Activated T-cell treated with anti-CD3 and anti-CD28 coated beads, Interleukin-2, amount 50 U/mL, for 4 hours (primary cell): ENCODE results near the gene S100A13. TPM values are rescaled to one million over a fixed set of nuclear protein-coding genes. Genes with fewer than 3 reads are reported as not detected.
"Not testable (repeated sequence)": the region's sequence is repeated elsewhere in the genome, so short reads cannot be mapped to it uniquely, and the experiment has no call there.

Experiments
- ATAC-seq, 2 donors: fragments of 200-7000 bp; cut with Tn5 transposase; one replicate each; pipeline ENCODE4 v1.10.0; 2021
- DNase-seq: peaks from one replicate; pipeline ENCODE4 v3.0.0-alpha.2; 2020
- H3K27me3 Mint-ChIP-seq: one replicate; pipeline ENCODE4 v1.8.0; 2021; ENCODE audit warnings: low read depth, mixed read lengths
- H3K36me3 Mint-ChIP-seq: one replicate; pipeline ENCODE4 v1.8.0; 2022; ENCODE audit warnings: mixed read lengths; ENCODE audit not compliant: insufficient read depth
- H3K4me1 Mint-ChIP-seq: one replicate; pipeline ENCODE4 v1.8.0; 2021; ENCODE audit warnings: low read depth, mixed read lengths
- H3K4me3 Mint-ChIP-seq: one replicate; pipeline ENCODE4 v1.8.0; 2021; ENCODE audit warnings: mild to moderate bottlenecking, moderate library complexity, mixed read lengths
- H3K9me3 Mint-ChIP-seq: one replicate; pipeline ENCODE4 v1.8.0; 2021; ENCODE audit warnings: mixed read lengths
- total RNA-seq, 3 donors: library from RNA; stranded (reverse); gene quantifications; one replicate each; pipeline ENCODE4 v1.2.1, GENCODE V29; 2021

The S100A13 gene
- total RNA-seq, 3 donors from 2014 or later, result 2.0 to 4.9 (median 3.3) TPM

DNA sequence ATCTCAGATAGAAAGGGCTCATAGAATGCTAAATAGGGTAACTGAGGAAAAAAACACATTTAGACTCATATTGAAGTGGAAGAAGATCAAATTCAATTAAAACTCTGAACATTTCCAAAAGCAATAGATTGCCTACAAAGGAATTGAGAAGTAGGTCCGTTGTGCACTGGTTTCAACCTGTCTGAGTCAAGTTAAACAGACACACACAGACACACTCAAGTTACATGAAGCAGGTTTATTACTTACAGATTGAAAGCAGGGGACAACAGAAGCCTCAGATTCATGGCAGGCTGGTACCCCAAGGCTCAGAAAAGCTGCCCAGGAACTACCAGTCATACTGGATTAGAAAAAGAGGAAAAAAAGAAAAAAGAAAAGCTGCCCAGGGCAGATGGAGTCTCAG is 41.0 kb downstream of the S100A13 start:
- no peak overlapping the region for H3K4me3 Mint-ChIP-seq
- no peaks in the 10 kb centered on the region for H3K36me3 Mint-ChIP-seq
- no peaks in the 10 kb centered on the region for H3K4me1 Mint-ChIP-seq
- H3K27me3 Mint-ChIP-seq, result peaks cover 6% of the 10 kb centered on the region
- ATAC-seq (no peak), DNase-seq (no peak)
- H3K9me3 Mint-ChIP-seq, result no peaks in the 10 kb centered on the region

GRCh38 chr1:153585006-153585405 is 42.3 kb downstream of the S100A13 start:
- no peaks in the 10 kb centered on the region for H3K4me1 Mint-ChIP-seq
- H3K9me3 Mint-ChIP-seq, result no peaks in the 10 kb centered on the region
- H3K36me3 Mint-ChIP-seq, result no peaks in the 10 kb centered on the region

GRCh38 chr1:153583976-153584375 is 43.3 kb downstream of the S100A13 start:
- DNase-seq (no peak), ATAC-seq (no peak)
- Mint-ChIP-seq H3K36me3 (no peaks in the 10 kb centered on the region), H3K9me3 (no peaks in the 10 kb centered on the region), H3K4me1 (no peaks in the 10 kb centered on the region), H3K4me3 (no peak overlapping the region), H3K27me3 (peaks cover 11% of the 10 kb centered on the region)

More at GRCh38 chr1:153585006-153585405, 42.3 kb downstream of the S100A13 start:
- H3K27me3 Mint-ChIP-seq, result peaks cover 6% of the 10 kb centered on the region
- ATAC-seq, result no peak
- H3K4me3 Mint-ChIP-seq, result no peak overlapping the region
- DNase-seq, result no peak

GRCh38 chr1:153583514-153583913 is 43.8 kb downstream of the S100A13 start:
- peaks cover 13% of the 10 kb centered on the region for H3K27me3 Mint-ChIP-seq
- not testable (repeated sequence) for H3K4me3 Mint-ChIP-seq, ATAC-seq, DNase-seq, H3K9me3 Mint-ChIP-seq, H3K36me3 Mint-ChIP-seq, H3K4me1 Mint-ChIP-seq

GRCh38 chr1:153582836-153583235 is 44.5 kb downstream of the S100A13 start:
- DNase-seq, H3K4me3 Mint-ChIP-seq, ATAC-seq, H3K36me3 Mint-ChIP-seq, H3K9me3 Mint-ChIP-seq, H3K4me1 Mint-ChIP-seq: not testable (repeated sequence)
- H3K27me3 Mint-ChIP-seq, result peaks cover 20% of the 10 kb centered on the region

GRCh38 chr1:153578936-153579335 is 48.4 kb downstream of the S100A13 start:
- no peak for DNase-seq
- Mint-ChIP-seq H3K4me3 (no peak overlapping the region), H3K27me3 (peaks cover 25% of the 10 kb centered on the region), H3K36me3 (no peaks in the 10 kb centered on the region), H3K9me3 (no peaks in the 10 kb centered on the region), H3K4me1 (no peaks in the 10 kb centered on the region)
- no peak for ATAC-seq

DNA sequence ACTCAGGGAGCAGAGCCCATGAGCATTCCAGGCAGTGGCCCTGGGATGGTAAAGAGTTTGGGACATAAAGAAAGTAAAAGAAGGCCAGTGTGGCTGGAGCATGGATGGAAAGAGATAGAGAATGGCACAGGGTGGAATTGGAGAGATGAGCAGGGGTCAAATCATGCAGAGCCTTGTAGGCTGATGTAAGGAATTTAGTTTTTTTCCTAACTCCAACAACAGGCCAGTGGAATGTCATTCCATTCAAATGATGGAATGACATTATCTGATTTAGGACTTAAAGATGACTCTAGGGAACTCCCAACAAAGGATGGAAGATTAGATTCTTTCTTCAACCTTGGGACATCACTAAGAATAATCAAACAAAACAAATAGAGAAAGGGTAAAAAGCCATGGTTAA is 48.8 kb downstream of the S100A13 start:
- Mint-ChIP-seq H3K27me3 (peaks cover 25% of the 10 kb centered on the region), H3K9me3 (no peaks in the 10 kb centered on the region), H3K4me1 (no peaks in the 10 kb centered on the region), H3K36me3 (no peaks in the 10 kb centered on the region), H3K4me3 (no peak overlapping the region)
- ATAC-seq, result no peak
- no peak for DNase-seq

DNA sequence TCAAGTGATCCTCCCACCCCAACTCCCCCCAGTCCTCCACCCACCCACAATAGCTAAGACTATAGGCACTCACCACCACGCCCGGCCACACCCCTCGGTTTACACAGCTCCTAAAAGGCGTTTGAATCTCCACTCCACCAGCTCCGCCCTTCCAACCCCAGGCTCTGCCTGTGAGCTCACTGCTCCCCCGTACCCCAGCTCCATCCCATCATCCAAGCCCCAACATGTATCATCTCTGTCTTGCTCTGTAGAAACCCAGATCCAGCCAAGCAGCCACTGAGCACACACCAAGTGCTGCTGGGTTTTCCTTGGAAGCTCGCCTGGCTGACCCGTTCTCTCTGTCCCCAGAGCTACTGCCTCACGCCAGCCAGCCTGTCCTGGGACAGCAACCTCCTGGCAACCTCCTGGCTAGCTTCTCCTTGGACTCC is 49.7 kb downstream of the S100A13 start:
- Mint-ChIP-seq H3K9me3 (no peaks in the 10 kb centered on the region), H3K4me1 (peaks cover 7% of the 10 kb centered on the region), H3K36me3 (no peaks in the 10 kb centered on the region), H3K27me3 (peaks cover 25% of the 10 kb centered on the region), H3K4me3 (no peak overlapping the region)
- no peak for ATAC-seq
- no peak for DNase-seq

- Mint-ChIP-seq H3K36me3 (no peaks in the 10 kb centered on the region), H3K4me1 (peaks cover 11% of the 10 kb centered on the region), H3K27me3 (peaks cover 25% of the 10 kb centered on the region), H3K4me3 (no peak overlapping the region), H3K9me3 (no peaks in the 10 kb centered on the region)
- DNase-seq (no peak), ATAC-seq (no peak)
Measured at GRCh38 chr1:153577138-153577537, 50.2 kb downstream of the S100A13 start.

- peaks cover 25% of the 10 kb centered on the region for H3K27me3 Mint-ChIP-seq
- DNase-seq, ATAC-seq, H3K36me3 Mint-ChIP-seq, H3K9me3 Mint-ChIP-seq, H3K4me3 Mint-ChIP-seq: not testable (repeated sequence)
- H3K4me1 Mint-ChIP-seq, result peaks cover 18% of the 10 kb centered on the region
Measured at GRCh38 chr1:153575497-153575896, 51.8 kb downstream of the S100A13 start.

- Mint-ChIP-seq H3K4me1 (peaks cover 18% of the 10 kb centered on the region), H3K27me3 (peaks cover 25% of the 10 kb centered on the region)
- DNase-seq, H3K4me3 Mint-ChIP-seq, H3K36me3 Mint-ChIP-seq, ATAC-seq, H3K9me3 Mint-ChIP-seq: not testable (repeated sequence)
Measured at GRCh38 chr1:153575081-153575491, 52.2 kb downstream of the S100A13 start.

DNA sequence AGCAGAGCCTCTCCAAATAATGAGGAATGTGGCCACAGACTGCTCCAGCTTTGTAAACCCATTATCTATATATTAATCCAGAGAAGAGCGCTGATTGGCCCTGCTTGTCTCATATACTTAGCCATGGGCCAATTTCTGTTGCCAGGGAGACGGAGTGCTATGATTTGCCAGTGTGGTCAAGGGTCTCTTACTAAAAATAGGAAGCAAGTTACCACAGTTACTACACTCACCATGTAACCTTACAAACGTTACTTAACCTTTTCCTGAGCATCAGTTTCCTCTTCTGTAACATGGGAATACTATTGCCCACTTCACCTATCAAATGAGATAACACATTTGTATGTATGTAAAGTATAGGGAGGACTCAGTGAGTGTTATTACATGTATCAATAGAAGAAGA is 54.0 kb downstream of the S100A13 start:
- Mint-ChIP-seq H3K4me3 (peak overlapping the region; percentile 21), H3K36me3 (no peaks in the 10 kb centered on the region), H3K4me1 (peaks cover 27% of the 10 kb centered on the region), H3K27me3 (peaks cover 16% of the 10 kb centered on the region), H3K9me3 (no peaks in the 10 kb centered on the region)
- no peak for ATAC-seq
- DNase-seq, result no peak

DNA sequence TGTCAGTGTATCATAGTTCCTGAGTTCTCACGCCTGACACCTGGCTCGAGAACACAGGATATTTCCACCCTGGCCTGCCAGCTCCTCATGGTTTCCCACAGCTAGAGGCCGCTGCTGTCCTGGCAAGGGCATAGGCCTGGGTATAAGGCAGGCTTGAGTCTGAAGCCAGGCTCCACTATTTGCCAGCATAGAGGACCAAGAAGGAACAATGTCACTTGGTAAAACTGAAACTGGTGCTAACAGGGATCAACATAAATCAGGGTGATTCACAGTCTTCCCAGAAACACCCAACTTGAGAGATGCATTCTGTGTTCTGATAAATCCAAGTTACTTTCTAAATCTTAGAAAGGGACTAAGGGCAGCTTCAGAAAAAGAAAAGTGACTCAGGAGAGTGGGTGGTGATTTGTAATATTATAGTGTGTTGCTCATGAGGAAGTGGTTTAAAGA is 54.7 kb downstream of the S100A13 start:
- peaks cover 9% of the 10 kb centered on the region for H3K27me3 Mint-ChIP-seq
- peak; percentile 81 to 89 for ATAC-seq
- no peaks in the 10 kb centered on the region for H3K9me3 Mint-ChIP-seq
- no peak overlapping the region for H3K4me3 Mint-ChIP-seq
- no peak for DNase-seq
- H3K4me1 Mint-ChIP-seq, result peaks cover 35% of the 10 kb centered on the region
- H3K36me3 Mint-ChIP-seq, result no peaks in the 10 kb centered on the region

- Mint-ChIP-seq H3K27me3 (peaks cover 3% of the 10 kb centered on the region), H3K9me3 (no peaks in the 10 kb centered on the region), H3K4me1 (peaks cover 42% of the 10 kb centered on the region), H3K4me3 (no peak overlapping the region), H3K36me3 (no peaks in the 10 kb centered on the region)
- DNase-seq, result no peak
- no peak for ATAC-seq
Measured at GRCh38 chr1:153571706-153572105, 55.6 kb downstream of the S100A13 start.

- H3K27me3 Mint-ChIP-seq, result no peaks in the 10 kb centered on the region
- H3K4me3 Mint-ChIP-seq, result no peak overlapping the region
- DNase-seq (no peak), ATAC-seq (no peak)
- no peaks in the 10 kb centered on the region for H3K9me3 Mint-ChIP-seq
- peaks cover 48% of the 10 kb centered on the region for H3K4me1 Mint-ChIP-seq
- no peaks in the 10 kb centered on the region for H3K36me3 Mint-ChIP-seq
Measured at GRCh38 chr1:153570874-153571273, 56.4 kb downstream of the S100A13 start.

DNA sequence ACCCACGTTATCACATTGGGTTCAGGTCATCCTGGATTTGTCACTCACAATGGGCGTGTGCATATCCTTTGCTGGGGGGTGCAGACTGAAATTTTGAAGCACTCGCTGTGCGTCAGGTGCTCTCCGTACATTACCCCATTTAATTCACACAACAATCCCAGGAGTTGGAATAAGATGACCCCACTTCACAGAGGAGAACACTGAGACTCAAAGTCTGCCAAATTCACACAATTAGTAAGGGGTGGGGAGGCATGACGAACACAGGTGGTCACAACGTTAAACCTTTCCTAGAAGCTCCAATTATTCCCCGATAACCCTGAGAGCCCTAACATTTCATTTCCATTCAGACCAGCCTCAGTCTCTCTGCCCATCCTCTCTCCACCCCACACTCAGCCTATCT is 57.8 kb downstream of the S100A13 start:
- no peaks in the 10 kb centered on the region for H3K9me3 Mint-ChIP-seq
- H3K36me3 Mint-ChIP-seq, result no peaks in the 10 kb centered on the region
- ATAC-seq, result no peak
- H3K4me1 Mint-ChIP-seq, result peaks cover 55% of the 10 kb centered on the region
- no peak for DNase-seq
- H3K4me3 Mint-ChIP-seq, result peak overlapping the region; percentile 7
- H3K27me3 Mint-ChIP-seq, result no peaks in the 10 kb centered on the region
